Endometrial microvascular endothelial cells (primary cell): Measurements from ENCODE around the gene TARDBP. TPM values are rescaled to one million over a fixed set of nuclear protein-coding genes. Genes with fewer than 3 reads are reported as not detected.
"Not testable (repeated sequence)": the region's sequence is repeated elsewhere in the genome, so short reads cannot be mapped to it uniquely, and the experiment has no call there.

Experiments used
- in situ Hi-C: cut with HindIII; loops from 2 replicates; pipeline ENCODE4 v1.10.0; 2017; ENCODE audit warnings: low sequenced_read_pairs, low pct_unique_long_range_greater_than_20kb; ENCODE audit errors: inconsistent ontology term
- total RNA-seq: library from RNA; depleted of rRNA; stranded (reverse); fragments of >200 nt; gene quantifications from one replicate; pipeline ENCODE4 v1.2.3, GENCODE V29; 2015; ENCODE audit errors: inconsistent ontology term

Gene TARDBP
- total RNA-seq, 1 donor from 2014 or later, result 114 TPM

DNA sequence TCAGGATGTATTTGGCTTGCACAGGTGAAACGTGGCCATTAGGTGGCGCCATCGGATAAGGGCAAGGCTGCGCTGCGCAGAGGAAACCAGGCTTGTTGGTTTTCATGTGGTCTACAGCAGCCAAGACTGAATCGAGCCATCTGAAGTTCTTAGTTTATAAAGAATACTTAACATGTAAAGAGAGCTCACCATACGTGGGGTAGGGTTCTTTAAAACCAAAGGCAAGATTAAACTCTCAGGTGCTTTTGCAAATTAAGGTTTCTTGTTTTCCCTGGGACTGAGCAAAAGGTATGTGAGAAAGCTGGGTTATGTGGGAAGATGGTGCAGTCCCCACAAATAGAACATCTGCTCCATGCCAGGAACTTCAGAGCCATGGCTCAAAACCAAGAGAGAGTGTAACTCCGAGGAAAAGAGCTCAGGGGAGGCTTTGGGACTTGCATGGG lies 25.3 kb downstream of the TARDBP start:
- in situ Hi-C loops, result no loop called here

DNA sequence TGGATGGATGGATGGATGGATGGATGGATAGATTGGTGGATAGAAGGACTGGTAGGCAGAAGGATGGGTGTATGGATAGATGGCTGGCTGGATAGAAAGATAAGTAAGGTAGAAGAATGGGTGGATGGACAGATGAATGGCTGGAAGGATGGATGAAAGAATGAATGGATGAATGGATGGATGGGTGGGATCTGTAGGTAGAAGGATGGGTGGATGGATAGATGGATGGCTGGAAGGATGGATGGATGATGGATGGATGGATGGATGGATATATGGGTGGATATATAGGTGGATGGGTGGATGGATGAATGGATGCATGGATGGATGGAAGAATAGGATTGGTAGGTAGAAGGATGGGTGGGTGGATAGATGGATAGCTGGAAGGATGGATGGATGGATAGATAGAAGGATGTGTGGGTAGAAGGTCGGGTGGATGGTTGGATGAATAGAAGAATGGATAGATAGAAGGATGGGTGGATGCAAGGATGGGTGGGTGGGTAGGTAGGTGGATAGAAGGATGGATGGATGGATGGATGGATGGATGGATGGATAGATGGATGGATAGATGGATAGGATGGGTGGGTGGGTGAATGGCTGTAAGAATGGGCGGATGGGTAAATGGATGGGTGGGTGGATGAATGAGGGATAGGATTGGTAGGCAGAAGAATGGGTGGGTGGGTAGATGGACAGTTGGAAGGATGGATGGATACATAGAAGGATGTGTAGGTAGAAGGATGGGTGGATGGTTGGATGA lies 27.1 kb downstream of the TARDBP start:
- in situ Hi-C loops, result no loop called here

DNA sequence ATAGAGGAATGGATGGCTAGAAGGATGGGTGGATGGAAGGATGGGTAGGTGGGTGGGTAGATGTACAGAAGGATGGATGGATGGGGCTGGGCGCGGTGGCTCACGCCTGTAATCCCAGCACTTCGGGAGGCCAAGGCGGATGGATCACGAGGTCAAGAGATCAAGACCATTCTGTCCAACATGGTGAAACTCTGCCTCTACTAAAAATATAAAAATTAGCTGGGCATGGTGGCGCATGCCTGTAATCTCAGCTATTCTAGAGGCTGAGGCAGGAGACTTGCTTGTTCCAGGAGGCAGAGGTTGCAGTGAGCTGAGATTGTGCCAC lies 27.6 kb downstream of the TARDBP start:
- in situ Hi-C loops, result not testable (repeated sequence)

DNA sequence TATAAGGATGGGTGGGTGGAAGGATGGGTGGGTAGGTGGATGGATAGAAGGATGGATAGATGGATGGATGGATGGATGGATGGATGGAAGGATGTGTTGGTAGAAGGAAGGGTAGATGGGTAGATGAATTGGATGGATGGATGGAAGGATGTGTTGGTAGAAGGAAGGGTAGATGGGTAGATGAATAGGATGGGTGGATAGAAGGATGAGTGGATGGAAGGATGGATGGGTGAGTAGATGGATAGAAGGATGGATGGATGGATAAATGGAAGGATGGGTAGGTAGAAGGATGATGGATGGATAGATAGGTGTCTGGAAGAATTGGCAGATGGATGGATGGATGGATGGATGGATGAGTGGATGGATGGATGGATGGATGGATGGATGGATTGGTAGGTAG lies 28.6 kb downstream of the TARDBP start:
- in situ Hi-C loops, result no loop called here

DNA sequence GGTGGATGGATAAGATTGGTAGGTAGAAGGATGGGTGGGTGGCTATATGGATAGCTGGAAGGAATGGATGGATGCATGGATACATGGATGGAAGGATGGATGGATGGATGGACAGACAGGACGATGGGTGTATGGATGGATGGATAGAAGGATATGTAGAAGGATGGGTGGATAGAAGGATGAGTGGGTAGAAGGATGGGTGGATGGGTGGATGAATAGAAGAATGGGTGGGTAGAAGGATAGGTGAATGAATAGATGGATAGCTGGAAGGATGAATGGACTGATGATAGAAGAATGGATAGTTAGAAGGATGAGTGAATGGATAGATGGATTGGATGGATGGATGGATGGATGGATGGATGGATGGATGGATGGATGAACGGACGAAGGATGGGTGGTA lies 29.6 kb downstream of the TARDBP start:
- in situ Hi-C loops, result no loop called here

DNA sequence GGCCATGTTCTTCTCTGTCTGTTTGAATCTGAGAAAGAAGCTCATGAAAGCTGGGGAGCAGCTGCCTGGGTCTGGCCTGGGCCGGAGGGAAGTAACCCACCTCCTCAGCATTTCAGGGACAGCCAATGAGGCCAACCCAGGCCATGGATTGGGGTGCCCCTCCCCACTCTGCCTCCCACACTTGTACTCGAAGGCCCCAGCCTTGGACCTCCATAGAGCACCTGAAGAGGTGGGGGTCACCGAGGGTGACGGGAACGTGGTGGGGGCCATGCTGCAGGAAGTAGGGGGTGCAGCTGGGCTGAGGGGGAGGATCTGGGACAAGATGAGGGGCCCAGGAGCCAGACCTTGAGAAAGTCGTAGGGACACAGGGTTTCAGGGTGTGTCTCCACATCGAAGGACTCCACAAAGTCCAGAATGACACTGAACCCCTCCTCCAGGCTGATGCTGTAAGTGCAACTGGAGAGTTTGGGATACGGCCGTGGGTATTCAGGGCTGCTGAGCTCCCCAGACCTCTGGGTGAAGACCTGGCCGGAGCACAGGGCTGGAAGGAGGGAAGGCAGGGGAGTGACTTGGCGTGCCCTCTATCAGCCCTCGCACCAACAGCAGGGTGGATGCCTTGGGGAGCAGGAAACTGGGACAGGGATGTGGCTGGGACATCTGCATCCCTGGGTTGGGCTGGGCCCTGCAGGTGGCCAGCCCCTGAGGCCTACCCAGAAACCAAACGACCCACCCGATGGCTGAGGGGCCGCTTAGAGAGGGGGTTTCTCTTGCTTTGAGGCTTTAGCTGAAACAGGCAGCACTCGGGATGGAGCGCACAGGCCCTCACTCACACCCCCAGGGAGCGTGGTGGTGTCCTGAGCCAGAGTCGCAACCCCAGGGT lies 30.8 kb downstream of the TARDBP start:
- in situ Hi-C loops, result no loop called here

DNA sequence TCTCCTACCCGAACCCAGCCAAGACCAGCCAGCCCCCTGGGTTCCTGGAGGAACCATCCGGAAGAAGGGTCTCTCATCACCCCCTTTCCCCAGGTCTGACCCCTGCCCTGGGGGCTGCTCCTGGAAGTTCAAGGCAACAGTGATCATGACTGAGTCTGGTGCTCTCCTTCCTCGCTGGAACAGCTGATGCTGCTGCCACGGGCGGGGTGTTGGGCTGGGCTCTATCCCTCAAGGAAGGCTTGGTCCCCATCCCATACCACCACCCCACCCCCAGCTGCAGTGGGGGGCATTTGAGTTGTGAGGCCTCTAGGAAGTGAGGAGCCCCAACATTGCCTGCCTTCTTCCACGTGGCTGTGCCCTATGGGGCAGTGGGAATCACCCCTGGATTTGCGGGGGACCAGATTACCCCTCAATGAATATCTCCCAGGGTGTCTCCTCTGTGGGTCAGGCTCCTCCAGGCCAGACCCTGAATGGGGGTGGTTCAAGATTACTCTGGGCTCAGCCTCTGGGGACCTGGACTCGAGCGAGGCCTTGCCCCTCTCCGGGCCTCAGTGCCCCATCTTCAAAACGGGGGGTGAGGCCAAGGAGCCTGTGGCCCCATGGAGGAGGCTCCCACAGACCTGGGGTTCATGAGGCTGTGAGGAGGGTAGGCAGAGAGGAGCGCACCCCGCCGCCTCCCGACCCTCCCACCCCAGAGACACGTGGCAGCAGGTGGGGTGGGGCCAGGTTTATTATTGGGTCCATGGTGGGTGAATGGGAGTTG lies 31.8 kb downstream of the TARDBP start:
- in situ Hi-C loops, result no loop called here

DNA sequence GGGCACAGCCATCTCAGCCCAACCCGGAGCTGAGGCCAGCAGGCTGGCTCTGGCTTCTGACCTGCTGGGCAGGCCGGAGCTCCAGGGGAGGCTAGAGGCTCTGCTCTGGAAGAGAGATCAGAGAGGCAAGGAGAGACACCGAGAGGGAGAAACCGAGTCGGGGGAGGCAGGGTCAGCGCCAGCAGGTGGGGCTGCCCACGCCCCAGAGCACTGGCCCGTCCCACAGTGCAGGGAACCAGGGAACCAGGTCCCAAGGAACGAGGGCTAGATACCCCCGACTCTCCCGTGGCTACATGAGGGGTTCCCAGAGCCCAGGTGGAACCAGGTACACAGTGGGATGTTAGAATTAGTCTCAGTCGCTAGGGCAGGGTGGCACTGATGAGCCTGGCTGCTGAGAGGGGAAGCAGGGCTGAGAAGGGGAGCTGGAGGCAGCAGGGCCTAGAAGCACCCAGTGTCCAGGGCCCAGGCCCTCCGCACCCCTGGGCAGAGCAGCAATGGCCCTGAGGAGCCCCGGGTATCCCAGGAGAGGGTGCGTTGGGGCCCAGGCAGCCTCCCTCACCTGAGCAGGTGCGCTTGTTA lies 32.5 kb downstream of the TARDBP start:
- in situ Hi-C loops, result no loop called here

DNA sequence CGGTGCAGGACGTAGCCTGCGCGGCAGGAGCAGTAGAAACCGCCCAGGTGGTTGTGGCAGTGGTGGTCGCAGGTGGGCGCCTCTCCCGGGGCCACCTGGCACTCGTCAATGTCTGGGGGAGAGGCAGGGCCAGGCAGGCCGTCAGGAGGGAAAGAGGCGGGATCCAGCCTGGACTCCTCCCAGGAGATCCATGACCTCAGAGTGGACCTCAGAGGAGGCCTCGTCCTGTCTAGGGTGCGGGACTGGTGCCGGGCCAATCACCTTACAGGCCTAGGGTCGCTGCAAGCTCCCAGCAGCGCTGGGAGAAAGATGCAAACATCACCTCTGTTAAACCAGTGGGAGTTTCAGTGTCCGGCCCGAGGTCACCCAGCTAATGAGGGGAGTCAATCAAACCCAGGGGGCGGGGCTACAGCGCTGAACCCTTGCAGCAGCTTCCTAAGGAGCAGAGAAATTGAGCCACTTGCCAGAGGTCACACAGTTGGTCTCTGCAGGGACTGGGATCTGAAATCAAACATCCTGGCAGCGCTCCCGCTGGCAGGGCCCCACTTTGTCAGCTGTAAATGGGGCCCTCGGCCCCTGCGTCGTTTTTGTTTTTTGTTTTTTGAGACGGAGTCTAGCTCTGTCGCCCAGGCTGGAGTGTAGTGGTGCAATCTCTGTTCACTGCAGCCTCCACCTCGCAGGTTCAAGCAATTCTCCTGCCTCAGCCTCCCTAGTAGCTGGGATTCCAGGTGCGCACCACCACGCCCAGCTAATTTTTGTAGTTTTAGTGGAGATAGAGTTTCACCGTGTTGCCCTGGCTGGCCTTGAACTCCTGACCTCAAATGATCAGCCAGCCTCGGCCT lies 33.2 kb downstream of the TARDBP start:
- in situ Hi-C loops, result no loop called here

DNA sequence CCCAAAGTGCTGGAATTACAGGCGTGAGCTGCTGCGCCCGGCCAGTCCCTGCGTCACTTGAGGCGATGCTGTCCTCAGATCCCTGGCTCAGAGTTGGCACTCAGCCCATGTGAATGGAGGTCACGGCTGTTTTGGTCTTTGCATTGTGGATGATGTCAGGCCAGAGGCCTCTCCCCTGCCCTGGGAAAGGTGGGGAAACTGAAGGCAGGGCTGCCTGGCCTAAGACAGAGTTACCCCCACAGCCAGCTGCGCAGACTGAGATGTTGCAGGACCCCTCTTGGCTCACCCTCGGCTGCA lies 33.8 kb downstream of the TARDBP start:
- in situ Hi-C loops, result no loop called here

DNA sequence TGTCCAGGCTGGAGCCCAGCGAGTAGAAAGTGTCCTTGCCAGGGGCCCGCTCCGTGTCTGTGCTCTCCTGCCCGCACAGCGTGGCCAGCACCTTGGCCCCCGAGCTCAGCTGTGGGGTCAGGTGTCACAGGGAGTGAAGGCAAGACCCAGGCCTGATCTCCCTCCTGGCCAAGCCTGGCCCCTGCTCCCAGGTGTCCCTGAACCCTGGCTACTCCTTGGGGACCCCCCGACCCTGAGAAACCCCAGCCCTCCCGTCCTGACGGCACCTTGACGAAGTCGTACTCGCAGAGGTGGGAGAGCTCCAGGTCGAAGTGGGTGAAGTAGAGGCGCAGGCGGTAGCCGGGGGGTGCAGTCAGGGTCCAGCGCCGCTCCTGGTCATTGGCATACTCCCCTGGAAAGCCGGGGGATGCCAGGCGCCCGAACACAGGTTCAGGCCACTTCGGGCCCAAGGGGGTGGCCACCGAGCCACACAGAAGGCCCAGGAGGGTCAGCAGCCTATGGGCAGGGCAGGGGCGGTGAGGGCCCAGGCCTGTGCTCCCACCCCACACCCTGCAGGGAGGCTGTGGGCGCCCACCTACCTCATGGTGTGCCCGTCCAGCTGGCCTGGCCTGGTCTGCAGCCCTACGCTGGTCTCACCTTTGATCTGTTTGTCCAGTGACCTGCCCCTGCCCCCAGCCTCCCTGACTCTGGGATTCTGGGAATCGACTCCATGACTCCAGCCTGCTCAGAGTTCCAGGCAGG lies 34.3 kb downstream of the TARDBP start, which contains the start of gene MASP2:
MASP2 (minus strand) TSS at position 615 of the 741 bp plus-strand sequence; CDS start at position 583, 32 bp downstream.
- in situ Hi-C loops, result no loop called here

DNA sequence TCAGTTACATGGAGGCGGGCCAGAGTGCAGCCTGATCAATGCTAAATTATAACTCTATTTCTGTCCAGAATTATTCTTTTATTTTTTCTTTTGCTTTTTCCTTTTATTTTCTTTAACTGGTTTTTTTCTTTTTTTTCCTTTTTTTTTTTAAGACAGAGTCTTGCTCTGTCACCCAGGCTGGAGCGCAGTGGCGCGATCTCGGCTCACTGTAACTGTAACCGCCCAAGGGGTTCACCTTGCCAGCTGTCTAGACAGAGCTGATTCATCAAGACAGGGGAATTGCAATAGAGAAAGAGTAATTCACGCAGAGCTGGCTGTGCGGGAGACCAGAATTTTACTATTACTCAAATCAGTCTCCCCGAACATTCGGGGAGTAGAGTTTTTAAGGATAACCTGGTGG lies 38.7 kb downstream of the TARDBP start:
- in situ Hi-C loops, result not testable (repeated sequence)

DNA sequence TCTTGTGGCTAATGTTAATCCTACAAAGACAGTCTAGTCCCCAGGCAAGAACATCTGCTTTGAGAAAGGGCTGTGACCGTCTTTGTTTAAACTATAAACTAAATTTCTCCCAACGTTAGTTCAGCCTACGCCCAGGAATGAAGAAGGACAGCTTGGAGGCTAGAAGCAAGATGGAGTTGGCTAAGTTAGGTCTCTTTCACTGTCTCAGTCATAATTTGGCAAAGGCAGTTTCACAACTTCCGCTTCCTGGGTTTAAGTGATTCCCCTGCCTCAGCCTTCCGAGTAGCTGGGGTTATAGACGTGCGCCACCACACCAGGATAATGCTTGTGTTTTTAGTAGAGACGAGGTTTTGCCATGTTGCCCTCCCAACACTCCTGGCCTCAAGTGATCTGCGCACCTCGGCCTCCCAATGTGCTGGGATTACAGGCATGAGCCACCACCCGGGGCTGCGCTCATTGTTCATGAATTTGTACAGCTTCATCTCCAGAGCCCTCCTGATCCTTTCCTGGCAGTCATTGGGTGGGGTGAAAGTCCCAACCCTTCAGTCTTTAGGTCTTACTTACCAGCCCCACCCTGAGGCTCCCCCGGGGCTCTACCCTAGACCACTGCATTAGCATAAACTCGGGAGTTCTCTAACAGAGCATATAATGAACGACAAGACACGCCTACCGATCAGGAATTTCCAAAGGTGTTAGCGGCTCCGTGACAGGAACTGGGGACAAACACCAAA lies 39.5 kb downstream of the TARDBP start:
- in situ Hi-C loops, result no loop called here

DNA sequence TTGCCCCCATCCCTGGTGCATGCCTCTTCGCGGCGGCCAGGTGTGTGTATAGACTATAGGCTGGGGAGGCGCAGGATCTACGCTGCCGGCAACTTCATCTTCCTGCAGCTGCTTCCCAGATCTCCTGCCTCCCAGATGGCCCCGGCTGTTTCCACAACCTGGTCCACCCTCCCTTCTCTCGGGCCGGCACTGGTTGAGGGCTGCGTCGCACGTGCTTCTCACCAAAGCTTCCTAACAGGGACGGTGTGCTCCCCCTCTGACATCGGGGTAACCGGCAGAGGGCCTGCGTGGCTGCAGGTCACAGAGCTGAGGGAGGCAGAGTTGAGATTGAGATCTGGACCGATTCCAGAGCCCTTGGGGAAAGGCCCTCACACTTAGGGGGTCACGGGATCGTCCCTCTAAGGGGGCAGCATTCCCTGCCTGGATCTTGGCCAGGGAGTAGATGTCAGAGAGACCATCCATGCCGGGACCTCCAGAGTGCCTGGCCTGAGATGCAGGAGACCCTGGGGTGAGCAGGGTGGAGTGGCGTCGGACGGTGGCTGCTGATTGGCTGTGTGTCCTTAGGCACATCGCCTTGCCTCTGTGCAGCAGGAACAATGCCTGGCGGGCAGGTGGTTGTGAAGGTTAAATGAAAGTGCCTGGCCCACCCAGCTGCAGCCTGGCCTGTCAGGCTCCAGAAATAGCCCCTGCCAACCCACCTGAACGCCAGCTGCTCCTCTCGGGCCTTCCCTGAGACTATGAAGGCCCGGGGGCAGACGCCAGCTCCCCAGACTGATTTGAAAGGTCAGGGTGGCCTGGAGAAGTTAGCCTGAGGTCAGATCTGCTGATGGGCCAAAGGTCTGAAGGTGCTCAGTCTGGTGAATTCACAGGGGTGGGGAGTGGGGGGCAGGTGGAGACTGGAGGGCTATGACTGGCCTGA lies 40.6 kb downstream of the TARDBP start:
- in situ Hi-C loops, result no loop called here

DNA sequence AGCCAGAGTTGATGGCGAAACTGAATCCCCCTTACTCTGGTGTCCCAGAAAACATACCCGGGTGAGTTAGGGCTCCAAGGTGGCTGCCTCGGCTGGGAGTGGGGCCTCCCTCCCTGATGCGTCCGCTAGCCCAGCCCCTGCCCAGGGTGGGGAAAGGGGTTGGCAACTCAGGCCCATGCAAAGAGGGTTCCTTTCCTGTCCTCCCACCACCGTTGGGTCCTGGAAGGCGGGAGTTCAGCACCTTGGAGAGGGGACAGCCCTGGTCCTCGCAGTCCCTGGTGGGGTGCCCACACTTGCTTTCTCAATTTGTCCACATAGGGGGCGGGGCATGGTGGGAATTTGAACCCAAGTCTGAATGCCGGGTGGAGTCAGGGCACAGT lies 41.3 kb downstream of the TARDBP start:
- in situ Hi-C loops, result no loop called here

DNA sequence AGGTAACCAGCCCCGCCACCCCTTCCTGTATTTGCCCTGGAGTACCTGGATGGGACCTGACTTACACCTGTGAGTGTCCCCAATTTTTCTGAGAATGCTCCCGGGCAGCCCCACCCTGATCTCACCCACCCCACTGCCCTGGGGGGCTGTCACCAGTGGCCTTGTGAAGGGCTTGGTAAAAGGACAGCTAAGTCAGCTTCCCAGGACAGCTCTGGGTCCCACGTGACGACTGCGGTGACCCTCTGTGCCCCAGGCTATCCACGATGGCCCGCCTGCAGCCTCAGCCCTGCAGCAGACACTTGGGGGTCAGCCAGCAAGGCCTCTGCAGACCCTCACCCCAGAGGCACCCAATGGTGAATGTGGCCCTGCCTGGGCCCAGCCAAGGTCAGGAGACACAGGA lies 41.7 kb downstream of the TARDBP start:
- in situ Hi-C loops, result no loop called here
